ENCODE results near the gene CASZ1. TPM values are rescaled to one million over a fixed set of nuclear protein-coding genes. Genes with fewer than 3 reads are reported as not detected.
A peak's percentile ranks its signal among the peaks of the same experiment; 100 is the strongest.

Gene CASZ1
- total RNA-seq, 4 donors from 2014 or later = 39.1 to 215 (median 115) TPM

GRCh38 chr1:10663678-10664035, 132.8 kb downstream of the CASZ1 start:
- Histone ChIP-seq H3K36me3 (peaks cover 0 to 12% (median 0%) of the 10 kb centered on the region in 4 donors), H3K27ac (peak overlapping the region; percentile 83 to 95 (median 94)), H3K4me3 (no peak overlapping the region), H3K9me3 (no peaks in the 10 kb centered on the region), H3K4me1 (peaks cover 14 to 33% (median 28%) of the 10 kb centered on the region in 4 donors), H3K27me3 (no peaks in the 10 kb centered on the region)
- peak; percentile 34 for DNase-seq
- no peak for TF ChIP-seq EP300 (IDR thresholded peaks at IDR 0.05; ENCODE audit: low read depth)
- TF ChIP-seq CTCF (IDR thresholded peaks at IDR 0.05) = no peak
- TF ChIP-seq POLR2AphosphoS5 (IDR thresholded peaks at IDR 0.05) = peak in 1 of 3 donors; percentile 23
- no peak for TF ChIP-seq POLR2A (IDR thresholded peaks at IDR 0.05)
- 76% methylated on average over 9 of the region's 15 CpGs; no CpG with 5 or more reads in 1 of the 2 donors for WGBS, 2 donors (ENCODE audit: low coverage in 1 of 2)
- intact Hi-C loops (cut with DNase I; ENCODE audit: low total_unique reads) (no loop called here), in situ Hi-C loops (cut with MboI; ENCODE audit: low pct_ligation_motif_present in 1 of 4, low pct_unique_long_range_greater_than_20kb in 1 of 4, low sequenced_read_pairs in 3 of 4) (no loop called here)

- Histone ChIP-seq H3K4me3 (no peak overlapping the region), H3K4me1 (peaks cover 9 to 33% (median 24%) of the 10 kb centered on the region in 4 donors), H3K36me3 (peaks cover 0 to 12% (median 0%) of the 10 kb centered on the region in 4 donors), H3K9me3 (no peaks in the 10 kb centered on the region), H3K27ac (peak overlapping the region; percentile 83 to 95 (median 94)), H3K27me3 (no peaks in the 10 kb centered on the region)
- 73% methylated on average over 22 of the region's 26 CpGs; no CpG with 5 or more reads in 1 of the 2 donors for WGBS, 2 donors (ENCODE audit: low coverage in 1 of 2)
- TF ChIP-seq POLR2AphosphoS5 (IDR thresholded peaks at IDR 0.05) (no peak), CTCF (IDR thresholded peaks at IDR 0.05) (no peak), POLR2A (IDR thresholded peaks at IDR 0.05) (no peak), EP300 (IDR thresholded peaks at IDR 0.05; ENCODE audit: low read depth) (no peak)
- intact Hi-C loops (cut with DNase I; ENCODE audit: low total_unique reads) = no loop called here
- in situ Hi-C loops (cut with MboI; ENCODE audit: low pct_ligation_motif_present in 1 of 4, low pct_unique_long_range_greater_than_20kb in 1 of 4, low sequenced_read_pairs in 3 of 4) = no loop called here
- no peak for DNase-seq
Measured at GRCh38 chr1:10662824-10663677, 133.4 kb downstream of the CASZ1 start.

- H3K27me3 ChIP-seq = no peaks in the 10 kb centered on the region
- peaks cover 0 to 12% (median 0%) of the 10 kb centered on the region in 4 donors for H3K36me3 ChIP-seq
- H3K9me3 ChIP-seq = no peaks in the 10 kb centered on the region
- no peak for DNase-seq
- no peak for TF ChIP-seq CTCF (IDR thresholded peaks at IDR 0.05)
- TF ChIP-seq POLR2AphosphoS5 (IDR thresholded peaks at IDR 0.05) = no peak
- TF ChIP-seq EP300 (IDR thresholded peaks at IDR 0.05; ENCODE audit: low read depth) = no peak
- TF ChIP-seq POLR2A (IDR thresholded peaks at IDR 0.05) = no peak
- intact Hi-C loops (cut with DNase I; ENCODE audit: low total_unique reads) = no loop called here
- H3K4me3 ChIP-seq = no peak overlapping the region
- peaks cover 9 to 29% (median 15%) of the 10 kb centered on the region in 4 donors for H3K4me1 ChIP-seq
- peak overlapping the region in 1 of 4 donors; percentile 94 for H3K27ac ChIP-seq
- 96% methylated on average over 8 of the region's 8 CpGs for WGBS, 2 donors (ENCODE audit: low coverage in 1 of 2)
- in situ Hi-C loops (cut with MboI; ENCODE audit: low pct_ligation_motif_present in 1 of 4, low pct_unique_long_range_greater_than_20kb in 1 of 4, low sequenced_read_pairs in 3 of 4) = no loop called here
Measured at GRCh38 chr1:10662090-10662688, 134.3 kb downstream of the CASZ1 start.

- in situ Hi-C loops (cut with MboI; ENCODE audit: low pct_ligation_motif_present in 1 of 4, low pct_unique_long_range_greater_than_20kb in 1 of 4, low sequenced_read_pairs in 3 of 4) = no loop called here
- no peaks in the 10 kb centered on the region for H3K9me3 ChIP-seq
- no peak overlapping the region for H3K4me3 ChIP-seq
- 92 to 98% methylated on average over 4 to 5 of the region's 5 CpGs for WGBS, 2 donors (ENCODE audit: low coverage in 1 of 2)
- no peak overlapping the region for H3K27ac ChIP-seq
- TF ChIP-seq CTCF (IDR thresholded peaks at IDR 0.05) (no peak), EP300 (IDR thresholded peaks at IDR 0.05; ENCODE audit: low read depth) (no peak), POLR2AphosphoS5 (IDR thresholded peaks at IDR 0.05) (no peak), POLR2A (IDR thresholded peaks at IDR 0.05) (no peak)
- no peaks in the 10 kb centered on the region for H3K27me3 ChIP-seq
- DNase-seq = no peak
- intact Hi-C loops (cut with DNase I; ENCODE audit: low total_unique reads) = no loop called here
- H3K4me1 ChIP-seq = peaks cover 6 to 33% (median 14%) of the 10 kb centered on the region in 4 donors
- H3K36me3 ChIP-seq = peaks cover 0 to 12% (median 0%) of the 10 kb centered on the region in 4 donors
Measured at GRCh38 chr1:10661453-10661852, 135.0 kb downstream of the CASZ1 start.
